ENCODE measurements around the gene DSTN.

GRCh38 chr20:17633850-17634500, 64.1 kb downstream of the DSTN start:
- TF ChIP-seq POLR2A (IDR thresholded peaks at IDR 0.05) (no peak), CTCF (IDR thresholded peaks at IDR 0.05) (no peak)

Measured in Peyer's patch (tissue), 4 donors.